Muscle layer of duodenum (tissue), 2 donors: Measurements from ENCODE around the gene ACSS1.

ENCODE experiments used
- H3K27ac ChIP-seq: one replicate; pipeline ENCODE4 v1.7.0; 2013; ENCODE audit warnings: mild to moderate bottlenecking, low read length
- H3K27me3 ChIP-seq: one replicate; pipeline ENCODE4 v1.7.0; 2013; ENCODE audit warnings: low read depth, mild to moderate bottlenecking, control low read depth, low read length
- H3K36me3 ChIP-seq, 2 donors: one replicate each; pipeline ENCODE4 v1.7.0; 2013; ENCODE audit warnings: low read length in 2 of 2, control low read depth in 1 of 2, mild to moderate bottlenecking in 1 of 2; ENCODE audit not compliant: insufficient read depth in 2 of 2, control insufficient read depth in 1 of 2
- H3K4me1 ChIP-seq, 2 donors: one replicate each; pipeline ENCODE4 v1.7.0; 2013; ENCODE audit warnings: low read length in 2 of 2, mild to moderate bottlenecking in 2 of 2, control low read depth in 1 of 2, moderate library complexity in 1 of 2; ENCODE audit not compliant: insufficient read depth in 2 of 2, control insufficient read depth in 1 of 2
- H3K4me3 ChIP-seq, 2 donors: one replicate each; pipeline ENCODE4 v1.7.0; 2013; ENCODE audit warnings: low read length in 2 of 2, low read depth in 1 of 2, mild to moderate bottlenecking in 1 of 2
- H3K9me3 ChIP-seq, 2 donors: one replicate each; pipeline ENCODE4 v1.7.0; 2013; ENCODE audit warnings: low read length in 2 of 2, control low read depth in 1 of 2, mild to moderate bottlenecking in 1 of 2; ENCODE audit not compliant: control insufficient read depth in 1 of 2
- donor health status: healthy.

Gene ACSS1

DNA sequence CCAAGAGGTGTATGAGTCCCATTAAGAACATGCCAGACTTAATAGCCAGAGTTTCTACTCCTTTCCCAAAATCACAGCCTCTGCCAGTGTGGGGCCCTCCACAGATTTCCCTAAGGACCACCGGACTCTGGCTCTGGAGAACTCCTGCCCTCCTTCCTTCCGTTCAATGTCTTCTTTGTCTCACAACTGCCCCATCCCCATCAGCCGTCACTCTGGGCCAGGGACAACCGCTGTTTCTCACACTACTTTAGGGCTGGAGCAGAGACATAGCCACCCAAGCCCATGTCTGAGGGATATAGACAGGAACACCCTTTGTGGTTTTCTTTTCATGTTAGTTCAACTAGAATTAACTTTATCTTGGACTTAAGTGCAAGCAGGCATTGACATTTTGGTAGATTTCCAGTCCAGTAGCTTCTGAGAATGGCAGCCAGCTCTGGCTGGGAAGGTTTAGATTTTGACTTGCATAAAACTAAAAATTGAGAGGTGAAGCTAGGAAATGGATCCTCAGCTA lies 6.7 kb upstream of the ACSS1 start:
- Histone ChIP-seq H3K4me3 (no peak overlapping the region), H3K9me3 (no peaks in the 10 kb centered on the region), H3K4me1 (peaks cover 4 to 8% of the 10 kb centered on the region in 2 donors), H3K36me3 (no peaks in the 10 kb centered on the region), H3K27me3 (peaks cover 4% of the 10 kb centered on the region), H3K27ac (no peak overlapping the region)

DNA sequence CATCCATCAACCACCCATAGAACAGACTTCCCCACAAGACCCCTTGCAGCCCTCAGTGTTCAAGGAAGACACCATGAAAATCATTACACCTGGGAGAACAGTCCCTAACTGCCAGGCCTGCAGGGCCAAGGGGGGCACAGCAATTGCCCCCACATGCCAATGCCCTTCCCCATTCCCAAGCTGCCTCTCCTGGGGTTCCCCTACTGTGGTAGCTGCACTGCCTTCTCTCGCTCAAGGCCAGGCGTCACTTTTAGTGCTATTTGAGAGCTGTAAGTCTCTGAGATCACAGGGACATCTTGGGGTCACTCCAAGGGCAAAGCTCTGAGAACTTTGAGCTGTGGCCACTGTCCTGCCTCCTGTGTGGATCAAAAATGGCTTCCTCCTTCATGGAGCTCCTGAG lies 6.0 kb upstream of the ACSS1 start:
- Histone ChIP-seq H3K27me3 (no peaks in the 10 kb centered on the region), H3K9me3 (no peaks in the 10 kb centered on the region), H3K36me3 (no peaks in the 10 kb centered on the region), H3K4me1 (peaks cover 8 to 11% of the 10 kb centered on the region in 2 donors), H3K27ac (no peak overlapping the region), H3K4me3 (no peak overlapping the region)

DNA sequence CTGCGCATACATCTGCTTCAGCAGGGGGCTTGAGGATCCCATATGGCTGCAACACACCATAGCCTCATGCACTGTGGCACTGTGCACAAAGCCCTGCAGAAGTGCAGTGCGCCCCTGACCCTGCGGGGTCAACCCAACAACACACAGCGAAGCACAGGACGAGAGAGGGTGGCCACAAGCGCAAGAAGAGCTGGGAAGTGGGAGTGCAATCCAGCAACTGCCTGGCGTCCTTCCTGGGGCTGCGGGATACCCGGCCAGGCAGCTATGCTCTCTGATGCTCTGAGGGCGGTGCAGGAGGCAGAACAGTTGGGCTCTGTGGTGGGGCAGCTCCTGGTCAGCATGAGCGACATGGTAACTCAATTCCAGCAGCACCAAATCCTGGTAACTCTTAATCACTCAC lies 5.6 kb upstream of the ACSS1 start:
- H3K4me1 ChIP-seq, result peaks cover 8 to 11% of the 10 kb centered on the region in 2 donors
- no peaks in the 10 kb centered on the region for H3K36me3 ChIP-seq
- no peak overlapping the region for H3K27ac ChIP-seq
- H3K4me3 ChIP-seq, result no peak overlapping the region
- H3K9me3 ChIP-seq, result no peaks in the 10 kb centered on the region
- no peaks in the 10 kb centered on the region for H3K27me3 ChIP-seq

DNA sequence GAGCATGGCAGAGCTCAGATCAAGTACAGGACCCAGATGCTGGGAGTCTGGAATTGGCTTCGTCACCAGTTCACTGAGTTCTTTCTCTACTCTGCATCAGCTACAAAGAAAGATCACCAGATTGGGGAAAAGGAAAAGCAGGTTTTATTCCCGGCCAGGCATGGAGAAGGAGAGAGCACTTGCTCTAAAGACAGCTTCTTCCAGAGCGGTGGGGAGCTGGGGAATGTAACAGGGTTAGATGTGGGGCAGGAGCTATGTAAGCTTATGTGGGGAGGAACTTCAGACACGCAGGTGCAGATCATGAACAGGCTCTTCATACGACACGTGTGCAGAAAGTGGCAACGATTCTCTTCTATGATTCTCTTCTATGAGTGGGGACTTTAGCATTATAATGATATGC lies 4.9 kb upstream of the ACSS1 start:
- H3K36me3 ChIP-seq, result no peaks in the 10 kb centered on the region
- peaks cover 8 to 11% of the 10 kb centered on the region in 2 donors for H3K4me1 ChIP-seq
- H3K9me3 ChIP-seq, result no peaks in the 10 kb centered on the region
- H3K27me3 ChIP-seq, result no peaks in the 10 kb centered on the region
- no peak overlapping the region for H3K4me3 ChIP-seq
- H3K27ac ChIP-seq, result no peak overlapping the region

DNA sequence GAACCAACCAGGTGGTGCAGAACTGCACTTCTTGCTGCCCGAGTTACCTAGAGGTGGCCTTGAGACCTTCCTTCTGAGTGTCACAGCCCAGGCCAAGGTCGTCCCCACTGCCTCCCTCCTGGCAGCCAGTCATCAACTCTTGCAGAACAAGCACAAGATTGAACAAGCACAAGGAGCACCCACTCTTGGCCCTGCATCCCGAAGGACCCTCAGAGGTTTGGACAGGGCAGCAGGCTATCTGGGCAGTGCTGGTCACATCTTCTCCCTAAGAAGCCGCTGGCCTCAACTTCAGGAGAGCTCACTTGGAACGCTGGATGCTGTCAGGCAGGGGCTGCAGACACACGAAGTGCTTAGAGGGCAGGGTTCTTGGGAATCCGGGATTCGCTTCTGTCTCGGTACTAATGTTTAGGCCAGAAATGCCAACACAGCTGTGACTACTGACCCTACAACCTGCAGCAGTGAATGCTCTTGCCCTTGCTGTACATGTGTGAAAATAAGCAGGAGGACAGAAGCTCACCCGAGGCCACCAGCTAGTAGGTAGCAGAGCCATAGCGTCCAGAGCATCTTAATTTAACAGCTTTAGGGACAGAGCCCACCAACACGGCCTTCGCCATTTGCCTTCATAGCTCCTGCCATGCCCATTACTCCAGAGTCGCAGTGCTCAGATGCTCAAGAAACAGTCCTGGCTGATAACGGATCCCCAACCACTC lies 4.0 kb upstream of the ACSS1 start:
- no peaks in the 10 kb centered on the region for H3K27me3 ChIP-seq
- no peaks in the 10 kb centered on the region for H3K36me3 ChIP-seq
- no peak overlapping the region for H3K27ac ChIP-seq
- no peak overlapping the region for H3K4me3 ChIP-seq
- H3K9me3 ChIP-seq, result no peaks in the 10 kb centered on the region
- H3K4me1 ChIP-seq, result peaks cover 8 to 12% of the 10 kb centered on the region in 2 donors

DNA sequence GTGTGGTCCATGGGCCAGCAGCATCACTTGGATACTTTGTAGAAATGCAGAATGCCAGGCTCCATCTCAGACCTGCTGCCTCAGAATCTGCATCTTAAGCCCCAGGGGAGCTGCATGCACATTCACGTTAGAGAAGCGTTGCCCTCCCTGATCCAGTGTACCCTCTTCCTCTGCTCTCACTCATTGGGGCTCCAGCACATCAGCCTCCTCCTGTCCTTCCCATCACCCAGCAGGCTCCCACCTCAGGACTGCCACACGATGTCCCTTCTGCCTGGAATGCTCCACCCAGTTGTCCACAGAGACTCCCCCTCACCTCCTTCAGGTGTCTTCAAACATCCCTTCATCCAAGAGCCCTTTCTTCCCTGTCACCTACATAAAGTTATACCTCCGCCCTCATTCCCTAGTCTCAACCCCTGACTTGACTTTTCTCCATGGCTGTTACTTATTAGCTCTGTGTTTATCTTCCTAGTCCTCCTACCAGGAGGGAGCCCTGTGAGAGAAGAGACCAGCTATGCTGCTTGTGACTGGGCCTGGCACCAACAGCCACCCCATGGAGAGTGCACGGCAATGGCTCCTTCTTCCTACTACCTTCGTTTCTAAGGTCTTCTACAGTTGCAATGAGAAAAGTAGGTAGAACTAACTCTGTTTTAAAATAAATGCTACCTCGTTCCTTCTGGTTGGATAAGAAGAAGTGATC lies 3.3 kb upstream of the ACSS1 start:
- Histone ChIP-seq H3K9me3 (no peaks in the 10 kb centered on the region), H3K4me1 (peaks cover 11 to 19% of the 10 kb centered on the region in 2 donors)

DNA sequence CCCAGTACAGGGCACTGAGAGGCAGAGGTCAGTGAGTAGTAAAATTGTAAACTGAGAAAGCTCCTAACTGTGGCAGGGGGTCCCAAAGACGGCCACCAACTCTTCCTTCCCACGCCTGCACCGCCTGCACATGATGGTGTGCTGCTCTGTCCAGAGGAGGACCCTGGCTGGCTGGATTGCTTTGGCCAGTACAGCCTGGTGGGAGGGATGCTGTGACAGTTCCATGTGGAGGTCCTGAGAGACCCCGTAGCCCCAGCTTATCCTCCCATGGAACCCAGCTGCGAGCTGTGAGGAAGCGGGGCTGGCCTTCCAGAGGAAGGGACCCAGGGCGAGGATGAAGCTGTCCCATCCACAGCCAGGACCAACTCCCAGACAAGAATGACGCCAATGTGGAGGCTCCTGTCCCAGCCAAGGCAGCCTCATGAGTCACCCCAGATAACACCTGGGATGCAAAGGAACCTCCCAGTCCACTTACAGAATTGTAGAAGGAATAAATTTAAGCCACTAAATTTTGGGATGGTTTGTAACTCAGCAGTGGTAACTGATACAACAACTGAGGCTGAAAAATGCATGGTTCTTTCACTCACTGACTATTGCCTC lies 2.0 kb upstream of the ACSS1 start:
- Histone ChIP-seq H3K27me3 (no peaks in the 10 kb centered on the region), H3K36me3 (no peaks in the 10 kb centered on the region), H3K4me3 (no peak overlapping the region), H3K27ac (no peak overlapping the region), H3K4me1 (peaks cover 15 to 28% of the 10 kb centered on the region in 2 donors), H3K9me3 (no peaks in the 10 kb centered on the region)

More for the DNA sequence above, 3.3 kb upstream of the ACSS1 start:
- Histone ChIP-seq H3K36me3 (no peaks in the 10 kb centered on the region), H3K27me3 (no peaks in the 10 kb centered on the region), H3K27ac (no peak overlapping the region), H3K4me3 (no peak overlapping the region)

DNA sequence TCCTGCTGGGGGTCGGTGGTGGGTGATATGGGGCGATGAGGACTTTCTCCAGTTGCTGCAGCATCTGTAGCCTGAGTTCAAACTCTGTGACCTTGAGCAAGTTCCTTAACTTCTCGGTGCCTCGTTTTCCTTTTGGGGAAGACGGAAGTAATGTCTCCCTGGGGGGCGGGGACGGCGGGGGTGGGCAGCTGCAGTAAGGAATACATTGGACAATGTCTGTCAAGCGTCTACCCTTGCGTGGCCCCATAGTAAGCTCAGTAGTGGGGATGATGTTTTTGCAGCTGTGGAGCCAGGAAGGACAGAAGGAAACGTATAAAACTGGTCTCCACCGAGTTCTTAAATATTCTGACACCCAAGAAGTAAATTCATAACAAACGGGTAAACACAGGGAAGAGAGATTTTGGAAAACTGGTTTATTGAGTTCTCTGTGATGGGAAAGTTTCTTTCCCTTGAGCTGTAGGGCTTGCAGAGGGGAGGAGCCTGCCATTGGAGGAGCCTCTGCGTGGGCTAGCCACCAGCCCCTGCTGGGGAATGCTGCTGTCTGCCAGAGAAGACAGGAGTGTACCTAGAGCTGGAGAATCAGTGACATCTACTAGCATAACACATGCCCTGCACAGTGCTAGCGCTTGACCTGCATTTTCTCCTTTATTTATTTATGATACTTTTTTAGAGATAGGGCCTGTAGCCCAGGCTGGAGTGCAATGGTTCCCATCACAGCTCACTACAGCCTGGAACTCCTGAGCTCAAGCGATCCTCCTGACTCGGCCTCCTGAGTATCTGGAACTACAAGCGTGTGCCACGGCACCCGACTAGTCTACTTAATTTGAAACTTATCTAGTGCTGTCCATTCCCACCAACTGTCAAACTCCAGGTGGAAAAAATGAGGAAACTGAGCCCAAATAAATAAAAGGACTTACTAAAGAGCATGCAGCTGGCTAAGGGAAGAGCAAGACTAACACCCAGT lies 1.2 kb upstream of the ACSS1 start:
- Histone ChIP-seq H3K9me3 (no peaks in the 10 kb centered on the region), H3K36me3 (no peaks in the 10 kb centered on the region), H3K4me1 (peaks cover 23 to 34% of the 10 kb centered on the region in 2 donors), H3K4me3 (peak overlapping the region; percentile 76 to 94), H3K27ac (no peak overlapping the region), H3K27me3 (no peaks in the 10 kb centered on the region)

DNA sequence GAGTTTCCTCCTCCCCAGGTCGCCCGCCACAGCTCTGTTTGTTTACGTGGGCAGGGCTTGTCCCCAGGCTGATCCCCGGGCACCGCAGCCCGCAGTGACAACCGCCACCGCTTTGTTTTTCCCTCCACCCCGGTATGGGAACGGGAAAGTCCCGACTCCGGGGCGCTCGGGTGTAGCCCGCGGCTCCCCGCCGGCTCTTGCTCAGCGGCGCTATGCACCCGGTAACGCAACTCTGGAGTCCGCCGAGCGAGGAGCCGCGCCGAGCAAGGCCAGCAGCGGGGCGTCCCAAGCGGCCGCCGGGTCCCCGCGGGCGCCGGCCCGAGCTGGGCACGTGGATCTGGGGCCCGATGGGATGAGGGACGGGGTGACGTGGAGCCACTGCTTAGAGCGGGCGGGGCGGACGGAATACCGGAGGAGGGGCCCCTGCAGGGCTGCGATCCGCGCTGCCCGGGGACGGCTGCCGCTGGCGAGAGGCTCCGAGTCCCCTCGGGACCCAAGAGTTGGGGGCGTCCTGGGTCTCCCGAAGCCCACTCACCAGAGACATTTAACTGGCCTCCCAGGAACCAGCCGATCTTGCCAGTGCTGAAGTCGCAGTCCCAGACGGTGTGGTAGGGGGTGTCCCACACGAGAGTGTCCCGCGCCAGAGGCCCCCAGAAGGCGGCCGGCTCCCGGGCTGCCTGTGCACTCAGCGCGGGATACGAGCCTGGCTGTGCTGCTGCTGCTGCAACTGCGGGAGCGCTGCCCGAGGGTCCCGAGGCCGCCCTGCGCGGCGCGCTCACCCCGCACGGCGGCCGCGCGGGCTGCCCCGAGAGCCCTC lies 497 bp downstream of the ACSS1 start:
- peak overlapping the region; percentile 69 to 94 for H3K4me3 ChIP-seq
- H3K9me3 ChIP-seq, result no peaks in the 10 kb centered on the region
- no peaks in the 10 kb centered on the region for H3K36me3 ChIP-seq
- H3K27me3 ChIP-seq, result no peaks in the 10 kb centered on the region
- peak overlapping the region; percentile 62 for H3K27ac ChIP-seq
- peaks cover 32 to 46% of the 10 kb centered on the region in 2 donors for H3K4me1 ChIP-seq

DNA sequence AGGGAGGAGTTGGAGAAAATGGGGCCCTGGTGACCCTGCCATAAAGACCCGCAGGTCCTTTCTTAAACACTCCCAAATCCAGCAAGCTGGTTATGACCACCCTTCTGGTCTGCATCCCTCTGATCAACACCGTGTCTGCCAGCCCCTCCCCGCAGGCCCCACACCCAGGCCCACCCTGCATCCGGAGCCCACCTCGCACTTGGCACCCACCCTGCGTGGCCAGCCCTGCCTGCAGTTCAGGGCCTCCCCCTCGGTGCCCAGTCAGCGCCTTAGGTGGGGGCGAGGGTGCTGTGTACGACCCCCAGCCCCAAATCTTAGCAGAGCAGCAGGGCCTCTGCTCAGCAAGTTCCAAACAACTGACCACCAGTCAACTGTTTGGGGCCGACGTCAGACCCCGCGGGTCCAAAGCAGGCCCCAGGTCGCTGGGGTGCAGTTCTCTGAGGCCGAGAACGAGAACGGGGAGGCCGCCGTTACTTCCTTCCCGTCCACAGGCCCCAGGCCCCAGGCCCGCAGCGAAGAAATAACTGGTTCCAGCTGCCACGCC lies 1.2 kb downstream of the ACSS1 start:
- H3K4me3 ChIP-seq, result peak overlapping the region; percentile 69 to 94
- H3K9me3 ChIP-seq, result no peaks in the 10 kb centered on the region
- H3K27me3 ChIP-seq, result no peaks in the 10 kb centered on the region
- H3K27ac ChIP-seq, result peak overlapping the region; percentile 62
- no peaks in the 10 kb centered on the region for H3K36me3 ChIP-seq
- peaks cover 39 to 52% of the 10 kb centered on the region in 2 donors for H3K4me1 ChIP-seq
